SK-N-SH treated with all-trans-retinoic acid at 6 μM for 48 hours (cell line): ENCODE data around the gene TRPM1.

Experiments used
- ATAC-seq: fragments of 200-7000 bp; cut with Tn5 transposase; 3 replicates; pipeline ENCODE4 v1.9.1; 2020; ENCODE audit warnings: mild to moderate bottlenecking, moderate library complexity
- ARNTL ChIP-seq: fragments of 450-650 bp; formaldehyde crosslinking; IDR thresholded peaks from 2 replicates; pipeline ENCODE4 v1.5.0; 2020; ENCODE audit warnings: low read depth, mild to moderate bottlenecking, moderate library complexity, borderline replicate concordance
- BACH2 ChIP-seq: fragments of 250-450 bp; sonication (Bioruptor Pico); IDR thresholded peaks from 2 replicates; pipeline ENCODE4 v1.9.0; 2021; ENCODE audit warnings: mild to moderate bottlenecking, borderline replicate concordance
- CREB5 ChIP-seq: fragments of 250-450 bp; sonication (Bioruptor Pico); IDR thresholded peaks from 2 replicates; pipeline ENCODE4 v1.5.1; 2020; ENCODE audit warnings: low read depth, mild to moderate bottlenecking, moderate library complexity
- CSDC2 ChIP-seq: fragments of 250-450 bp; sonication (Bioruptor Pico); IDR thresholded peaks from 2 replicates; pipeline ENCODE4 v1.5.0; 2020; ENCODE audit warnings: mild to moderate bottlenecking, moderate library complexity
- CSRNP3 ChIP-seq: fragments of 250-450 bp; sonication (Bioruptor Pico); IDR thresholded peaks from 2 replicates; pipeline ENCODE4 v1.5.1; 2021; ENCODE audit warnings: mild to moderate bottlenecking, moderate library complexity
- GLIS3 ChIP-seq: fragments of 250-450 bp; sonication (Bioruptor Pico); IDR thresholded peaks from 2 replicates; pipeline ENCODE4 v1.5.0; 2020; ENCODE audit warnings: mild to moderate bottlenecking, moderate library complexity
- ISL1 ChIP-seq: fragments of 250-450 bp; sonication (Bioruptor Pico); IDR thresholded peaks from 2 replicates; pipeline ENCODE4 v2.1.2; 2022; ENCODE audit warnings: mild to moderate bottlenecking, moderate library complexity
- OSR1 ChIP-seq: fragments of 250-450 bp; sonication (Bioruptor Pico); IDR thresholded peaks from 2 replicates; pipeline ENCODE4 v1.8.0; 2022; ENCODE audit warnings: moderate library complexity, mild to moderate bottlenecking, inconsistent platforms
- PATZ1 ChIP-seq: fragments of 250-450 bp; sonication (Bioruptor Pico); IDR thresholded peaks from 2 replicates; pipeline ENCODE4 v1.8.0; 2020; ENCODE audit warnings: mild to moderate bottlenecking, moderate library complexity, borderline replicate concordance
- PPARA ChIP-seq: fragments of 250-450 bp; sonication (Bioruptor Pico); IDR thresholded peaks from 2 replicates; pipeline ENCODE4 v1.5.0; 2020; ENCODE audit warnings: mild to moderate bottlenecking, borderline replicate concordance
- RARB ChIP-seq: fragments of 250-450 bp; sonication (Bioruptor Pico); IDR thresholded peaks from 2 replicates; pipeline ENCODE4 v1.8.0; 2021; ENCODE audit warnings: mild to moderate bottlenecking, moderate library complexity
- SNAI2 ChIP-seq: fragments of 250-450 bp; sonication (Bioruptor Pico); IDR thresholded peaks from 2 replicates; pipeline ENCODE4 v1.5.0; 2020; ENCODE audit warnings: mild to moderate bottlenecking, moderate library complexity
- TOX ChIP-seq: fragments of 250-450 bp; sonication (Bioruptor Pico); IDR thresholded peaks from 2 replicates; pipeline ENCODE4 v1.8.0; 2021; ENCODE audit warnings: mild to moderate bottlenecking, moderate library complexity, borderline replicate concordance
- ZFP3 ChIP-seq: fragments of 250-450 bp; sonication (Bioruptor Pico); IDR thresholded peaks from 2 replicates; pipeline ENCODE4 v1.5.0; 2020; ENCODE audit warnings: mild to moderate bottlenecking, moderate library complexity
- ZFP30 ChIP-seq: fragments of 450-650 bp; formaldehyde crosslinking; IDR thresholded peaks from 2 replicates; pipeline ENCODE4 v1.5.0; 2022; ENCODE audit warnings: mild to moderate bottlenecking, moderate library complexity
- ZNF565 ChIP-seq: fragments of 450-650 bp; formaldehyde crosslinking; conservative IDR thresholded peaks from 2 replicates; pipeline ENCODE4 v1.5.0; 2020; ENCODE audit warnings: low read depth, mild to moderate bottlenecking, moderate library complexity
- ZNF70 ChIP-seq: fragments of 450-650 bp; formaldehyde crosslinking; IDR thresholded peaks from 2 replicates; pipeline ENCODE4 v1.5.0; 2020; ENCODE audit warnings: mild to moderate bottlenecking, moderate library complexity
- ZNF8 ChIP-seq: fragments of 450-650 bp; formaldehyde crosslinking; IDR thresholded peaks from 2 replicates; pipeline ENCODE4 v1.5.0; 2020; ENCODE audit warnings: mild to moderate bottlenecking, moderate library complexity
- TF ChIP-seq, protein P1 (sequence below): fragments of 250-450 bp; sonication (Bioruptor Pico); IDR thresholded peaks from 2 replicates; pipeline ENCODE4 v1.8.0; 2021; ENCODE audit warnings: low read depth, mild to moderate bottlenecking, moderate library complexity, borderline replicate concordance
- TF ChIP-seq, protein P2 (sequence below): fragments of 250-450 bp; sonication (Bioruptor Pico); IDR thresholded peaks from 2 replicates; pipeline ENCODE4 v1.5.0; 2020; ENCODE audit warnings: mild to moderate bottlenecking, moderate library complexity

Gene TRPM1

DNA sequence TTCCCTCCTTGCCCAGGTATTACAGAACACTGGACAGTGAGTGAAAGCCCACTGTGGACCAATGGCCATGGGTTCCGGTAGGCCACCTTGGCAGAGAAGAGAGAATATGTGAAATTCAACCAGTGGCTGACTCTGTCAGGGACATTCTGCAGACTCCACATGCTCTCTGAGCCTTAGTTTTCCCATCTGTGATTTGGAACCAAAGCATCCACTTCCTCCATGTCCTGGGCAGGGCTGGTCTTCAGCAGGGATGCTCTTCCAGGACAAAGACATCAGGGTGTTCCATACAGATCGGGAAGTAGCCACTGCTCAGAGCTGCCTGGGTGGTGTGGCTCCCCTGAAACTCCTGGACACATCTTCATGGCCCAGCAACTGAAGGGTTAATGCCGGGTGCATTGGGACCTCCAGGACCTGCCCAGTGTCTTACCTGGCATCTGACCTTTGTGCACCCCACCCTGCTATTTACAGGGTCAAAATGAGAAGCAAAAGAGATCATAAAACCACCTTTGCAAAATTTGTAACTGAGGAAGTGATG, 28.3 kb upstream of the TRPM1 start:
- ATAC-seq, result no peak
- TF ChIP-seq ZNF70 (CRISPR knock-in tag) (no peak), ZFP3 (CRISPR knock-in tag) (no peak), CSDC2 (CRISPR knock-in tag) (no peak), PATZ1 (CRISPR knock-in tag) (no peak), GLIS3 (CRISPR knock-in tag) (no peak), PPARA (CRISPR knock-in tag) (no peak), ZFP30 (no peak), RARB (no peak), ISL1 (CRISPR knock-in tag) (no peak), ARNTL (CRISPR knock-in tag) (no peak), SNAI2 (CRISPR knock-in tag) (no peak), TOX (CRISPR knock-in tag) (no peak)

DNA sequence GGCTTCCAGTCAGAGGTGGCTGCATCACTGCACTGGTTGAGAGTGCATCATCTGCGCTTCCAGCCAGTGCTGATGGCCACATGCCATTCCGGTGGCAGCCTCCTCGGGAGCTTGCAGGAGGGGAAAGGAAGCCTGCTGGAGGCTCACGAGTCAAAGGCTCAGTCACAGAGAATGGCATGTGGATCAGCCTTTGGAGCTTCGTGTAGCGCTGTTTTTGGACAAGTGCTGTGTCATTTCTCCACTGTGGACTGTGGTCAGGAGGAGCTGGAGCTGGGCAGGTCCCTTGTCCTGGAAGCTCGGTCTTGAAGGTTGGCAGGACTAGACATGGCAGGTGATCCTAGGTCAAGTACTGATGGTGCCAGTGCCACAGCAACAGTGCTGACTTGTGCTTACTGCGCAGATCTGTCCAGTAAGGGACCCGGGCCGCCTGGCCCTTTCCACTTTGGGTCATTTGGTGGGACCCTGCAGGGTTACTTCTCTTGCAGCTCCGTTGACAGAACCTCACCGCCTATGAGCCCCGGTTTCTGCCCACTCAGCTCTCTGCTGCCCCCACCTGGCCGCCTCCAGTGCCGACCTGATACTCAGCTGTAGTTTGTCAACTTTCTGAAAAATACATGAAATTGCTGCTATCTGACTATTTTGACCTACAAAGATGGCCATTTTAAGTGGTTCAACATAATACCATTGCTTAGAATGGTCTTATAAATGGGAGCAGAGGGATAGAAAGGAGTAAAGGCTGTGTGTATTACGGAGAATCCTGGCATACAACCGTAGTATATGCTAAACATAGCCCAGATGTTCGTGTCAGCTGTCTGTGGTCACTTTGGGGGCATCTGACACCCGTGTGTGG, 27.6 kb upstream of the TRPM1 start:
- ATAC-seq, result peak; percentile 96
- no peak for TF ChIP-seq ZFP30
- no peak for TF ChIP-seq SNAI2 (CRISPR knock-in tag)
- TF ChIP-seq PPARA (CRISPR knock-in tag), result no peak
- TF ChIP-seq BACH2 (CRISPR knock-in tag), result no peak
- no peak for TF ChIP-seq ZNF565 (CRISPR knock-in tag)
- TF ChIP-seq, all 23 proteins: peak for 0

DNA sequence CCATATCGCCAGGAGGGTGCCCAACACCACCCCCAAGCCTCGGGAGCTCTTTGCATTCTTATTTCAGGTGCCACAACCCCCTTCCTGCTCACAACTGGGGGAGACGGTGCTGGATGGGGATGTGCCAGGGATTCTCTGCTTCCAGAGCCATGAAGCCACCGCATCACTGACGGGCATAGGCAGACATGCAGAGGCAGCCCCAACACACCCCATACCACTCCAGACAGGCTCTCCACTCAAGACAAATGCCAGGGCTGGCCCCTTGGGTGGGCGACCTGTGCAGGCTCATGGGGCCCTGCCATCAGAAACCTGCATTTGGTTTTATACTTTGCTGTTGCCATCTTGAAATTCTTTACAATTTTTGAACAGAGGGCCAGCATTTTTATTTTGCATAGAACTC, 27.0 kb upstream of the TRPM1 start:
- ATAC-seq, result no peak
- TF ChIP-seq, protein P1, sequence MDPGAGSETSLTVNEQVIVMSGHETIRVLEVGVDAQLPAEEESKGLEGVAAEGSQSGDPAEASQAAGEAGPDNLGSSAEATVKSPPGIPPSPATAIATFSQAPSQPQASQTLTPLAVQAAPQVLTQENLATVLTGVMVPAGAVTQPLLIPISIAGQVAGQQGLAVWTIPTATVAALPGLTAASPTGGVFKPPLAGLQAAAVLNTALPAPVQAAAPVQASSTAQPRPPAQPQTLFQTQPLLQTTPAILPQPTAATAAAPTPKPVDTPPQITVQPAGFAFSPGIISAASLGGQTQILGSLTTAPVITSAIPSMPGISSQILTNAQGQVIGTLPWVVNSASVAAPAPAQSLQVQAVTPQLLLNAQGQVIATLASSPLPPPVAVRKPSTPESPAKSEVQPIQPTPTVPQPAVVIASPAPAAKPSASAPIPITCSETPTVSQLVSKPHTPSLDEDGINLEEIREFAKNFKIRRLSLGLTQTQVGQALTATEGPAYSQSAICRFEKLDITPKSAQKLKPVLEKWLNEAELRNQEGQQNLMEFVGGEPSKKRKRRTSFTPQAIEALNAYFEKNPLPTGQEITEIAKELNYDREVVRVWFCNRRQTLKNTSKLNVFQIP, result no peak
- TF ChIP-seq CREB5 (CRISPR knock-in tag) (no peak), ISL1 (CRISPR knock-in tag) (no peak), CSRNP3 (CRISPR knock-in tag) (no peak), SNAI2 (CRISPR knock-in tag) (no peak), ZFP3 (CRISPR knock-in tag) (no peak), ZNF565 (CRISPR knock-in tag) (no peak), TOX (CRISPR knock-in tag) (no peak), PPARA (CRISPR knock-in tag) (no peak), GLIS3 (CRISPR knock-in tag) (no peak), OSR1 (no peak), ZNF70 (CRISPR knock-in tag) (no peak), ZNF8 (CRISPR knock-in tag) (no peak), CSDC2 (CRISPR knock-in tag) (no peak), ARNTL (CRISPR knock-in tag) (no peak), BACH2 (CRISPR knock-in tag) (no peak), RARB (no peak), ZFP30 (no peak)
- TF ChIP-seq, protein P2, sequence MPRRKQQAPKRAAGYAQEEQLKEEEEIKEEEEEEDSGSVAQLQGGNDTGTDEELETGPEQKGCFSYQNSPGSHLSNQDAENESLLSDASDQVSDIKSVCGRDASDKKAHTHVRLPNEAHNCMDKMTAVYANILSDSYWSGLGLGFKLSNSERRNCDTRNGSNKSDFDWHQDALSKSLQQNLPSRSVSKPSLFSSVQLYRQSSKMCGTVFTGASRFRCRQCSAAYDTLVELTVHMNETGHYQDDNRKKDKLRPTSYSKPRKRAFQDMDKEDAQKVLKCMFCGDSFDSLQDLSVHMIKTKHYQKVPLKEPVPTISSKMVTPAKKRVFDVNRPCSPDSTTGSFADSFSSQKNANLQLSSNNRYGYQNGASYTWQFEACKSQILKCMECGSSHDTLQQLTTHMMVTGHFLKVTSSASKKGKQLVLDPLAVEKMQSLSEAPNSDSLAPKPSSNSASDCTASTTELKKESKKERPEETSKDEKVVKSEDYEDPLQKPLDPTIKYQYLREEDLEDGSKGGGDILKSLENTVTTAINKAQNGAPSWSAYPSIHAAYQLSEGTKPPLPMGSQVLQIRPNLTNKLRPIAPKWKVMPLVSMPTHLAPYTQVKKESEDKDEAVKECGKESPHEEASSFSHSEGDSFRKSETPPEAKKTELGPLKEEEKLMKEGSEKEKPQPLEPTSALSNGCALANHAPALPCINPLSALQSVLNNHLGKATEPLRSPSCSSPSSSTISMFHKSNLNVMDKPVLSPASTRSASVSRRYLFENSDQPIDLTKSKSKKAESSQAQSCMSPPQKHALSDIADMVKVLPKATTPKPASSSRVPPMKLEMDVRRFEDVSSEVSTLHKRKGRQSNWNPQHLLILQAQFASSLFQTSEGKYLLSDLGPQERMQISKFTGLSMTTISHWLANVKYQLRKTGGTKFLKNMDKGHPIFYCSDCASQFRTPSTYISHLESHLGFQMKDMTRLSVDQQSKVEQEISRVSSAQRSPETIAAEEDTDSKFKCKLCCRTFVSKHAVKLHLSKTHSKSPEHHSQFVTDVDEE, result no peak
